Measurements from ENCODE around the gene CNST.

DNA sequence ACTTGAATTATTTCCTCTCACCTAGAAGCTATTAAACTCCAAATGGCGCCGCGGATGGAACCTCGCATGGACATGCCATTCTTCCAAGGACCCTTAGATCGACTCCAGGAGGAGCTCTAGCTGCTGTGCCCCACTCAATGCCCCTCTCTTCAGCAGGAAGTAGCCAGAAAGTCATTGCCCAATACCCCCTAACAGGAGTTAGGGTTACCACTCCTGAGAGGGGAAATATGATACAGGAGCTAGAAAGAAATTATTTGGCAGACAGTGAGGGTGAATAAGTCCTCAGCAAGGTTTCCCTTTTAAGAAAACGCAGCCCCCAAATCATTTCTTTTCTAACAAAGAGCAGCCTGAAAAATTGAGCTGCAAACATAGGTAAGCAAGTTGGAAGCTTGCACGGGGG is 28.8 kb upstream of the CNST start:
- TF ChIP-seq, protein P1, sequence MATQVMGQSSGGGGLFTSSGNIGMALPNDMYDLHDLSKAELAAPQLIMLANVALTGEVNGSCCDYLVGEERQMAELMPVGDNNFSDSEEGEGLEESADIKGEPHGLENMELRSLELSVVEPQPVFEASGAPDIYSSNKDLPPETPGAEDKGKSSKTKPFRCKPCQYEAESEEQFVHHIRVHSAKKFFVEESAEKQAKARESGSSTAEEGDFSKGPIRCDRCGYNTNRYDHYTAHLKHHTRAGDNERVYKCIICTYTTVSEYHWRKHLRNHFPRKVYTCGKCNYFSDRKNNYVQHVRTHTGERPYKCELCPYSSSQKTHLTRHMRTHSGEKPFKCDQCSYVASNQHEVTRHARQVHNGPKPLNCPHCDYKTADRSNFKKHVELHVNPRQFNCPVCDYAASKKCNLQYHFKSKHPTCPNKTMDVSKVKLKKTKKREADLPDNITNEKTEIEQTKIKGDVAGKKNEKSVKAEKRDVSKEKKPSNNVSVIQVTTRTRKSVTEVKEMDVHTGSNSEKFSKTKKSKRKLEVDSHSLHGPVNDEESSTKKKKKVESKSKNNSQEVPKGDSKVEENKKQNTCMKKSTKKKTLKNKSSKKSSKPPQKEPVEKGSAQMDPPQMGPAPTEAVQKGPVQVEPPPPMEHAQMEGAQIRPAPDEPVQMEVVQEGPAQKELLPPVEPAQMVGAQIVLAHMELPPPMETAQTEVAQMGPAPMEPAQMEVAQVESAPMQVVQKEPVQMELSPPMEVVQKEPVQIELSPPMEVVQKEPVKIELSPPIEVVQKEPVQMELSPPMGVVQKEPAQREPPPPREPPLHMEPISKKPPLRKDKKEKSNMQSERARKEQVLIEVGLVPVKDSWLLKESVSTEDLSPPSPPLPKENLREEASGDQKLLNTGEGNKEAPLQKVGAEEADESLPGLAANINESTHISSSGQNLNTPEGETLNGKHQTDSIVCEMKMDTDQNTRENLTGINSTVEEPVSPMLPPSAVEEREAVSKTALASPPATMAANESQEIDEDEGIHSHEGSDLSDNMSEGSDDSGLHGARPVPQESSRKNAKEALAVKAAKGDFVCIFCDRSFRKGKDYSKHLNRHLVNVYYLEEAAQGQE (IDR thresholded peaks at IDR 0.05; ENCODE audit: low read depth): no peak
- TF ChIP-seq CREB1 (IDR thresholded peaks at IDR 0.05; ENCODE audit: low read depth) (no peak), ZBTB7A (IDR thresholded peaks at IDR 0.05; ENCODE audit: low read depth) (no peak), EP300 (IDR thresholded peaks at IDR 0.05; ENCODE audit: borderline replicate concordance) (no peak), MAX (IDR thresholded peaks at IDR 0.05) (no peak), TCF12 (IDR thresholded peaks at IDR 0.05; ENCODE audit: low read depth) (no peak), RAD21 (IDR thresholded peaks at IDR 0.05; ENCODE audit: low read depth) (no peak), CEBPB (IDR thresholded peaks at IDR 0.05) (no peak), TAF1 (IDR thresholded peaks at IDR 0.05; ENCODE audit: low read depth) (no peak), USF1 (IDR thresholded peaks at IDR 0.05) (no peak), FOXM1 (IDR thresholded peaks at IDR 0.05; ENCODE audit: borderline replicate concordance, low read depth) (no peak), YY1 (IDR thresholded peaks at IDR 0.05; ENCODE audit: low read depth) (no peak), TEAD4 (IDR thresholded peaks at IDR 0.05) (no peak), EGR1 (IDR thresholded peaks at IDR 0.05) (no peak)
